HCT116 (cell line): ENCODE results near the gene CYBB.

Experiments
- CTCF ChIP-seq, 3 experiments: fragments of 200-600 bp in 1 of 3; sonication (generic) in 1 of 3; IDR thresholded peaks in 2 of 3; conservative IDR thresholded peaks in 1 of 3; 2 replicates each; pipeline ENCODE4 v1.5.1; 2012 to 2017; ENCODE audit warnings: low read depth in 2 of 3, low read length in 2 of 3, antibody characterized with exemption in 1 of 3, borderline replicate concordance in 1 of 3, control low read depth in 1 of 3, mild to moderate bottlenecking in 1 of 3, mixed read lengths in 1 of 3, mixed run types in 1 of 3, moderate library complexity in 1 of 3; ENCODE audit not compliant: insufficient read depth in 1 of 3
- MAX ChIP-seq: IDR thresholded peaks from 2 replicates; pipeline ENCODE4 v1.6.1; 2012
- POLR2AphosphoS5 ChIP-seq: IDR thresholded peaks from 2 replicates; pipeline ENCODE4 v1.6.1; 2011; ENCODE audit warnings: mild to moderate bottlenecking, low read depth, low read length, moderate library complexity
- RAD21 ChIP-seq: IDR thresholded peaks from 2 replicates; pipeline ENCODE4 v1.6.1; 2012; ENCODE audit warnings: low read depth, mild to moderate bottlenecking

GRCh38 chrX:37846558-37846933 lies 66.7 kb downstream of the CYBB start:
- TF ChIP-seq CTCF (IDR thresholded peaks at IDR 0.05 in 2 of 3, conservative IDR thresholded peaks at IDR 0.05 in 1 of 3; ENCODE audit: borderline replicate concordance in 1 of 3, insufficient read depth in 1 of 3, low read depth in 2 of 3, low read length in 2 of 3) (no peak), RAD21 (no peak), POLR2AphosphoS5 (no peak), MAX (no peak)
